ENCODE measurements around the gene PGBD1. TPM values are rescaled to one million over a fixed set of nuclear protein-coding genes. Genes with fewer than 3 reads are reported as not detected.
"Not testable (repeated sequence)": the region's sequence is repeated elsewhere in the genome, so short reads cannot be mapped to it uniquely, and the experiment has no call there.

PGBD1 gene
- total RNA-seq, 4 donors from 2014 or later = 0.64 to 2.3 (median 1.2) TPM

- TF ChIP-seq POLR2A (IDR thresholded peaks at IDR 0.05) (no peak), EP300 (IDR thresholded peaks at IDR 0.05) (no peak), POLR2AphosphoS5 (IDR thresholded peaks at IDR 0.05) (no peak)
- TF ChIP-seq, protein P1, sequence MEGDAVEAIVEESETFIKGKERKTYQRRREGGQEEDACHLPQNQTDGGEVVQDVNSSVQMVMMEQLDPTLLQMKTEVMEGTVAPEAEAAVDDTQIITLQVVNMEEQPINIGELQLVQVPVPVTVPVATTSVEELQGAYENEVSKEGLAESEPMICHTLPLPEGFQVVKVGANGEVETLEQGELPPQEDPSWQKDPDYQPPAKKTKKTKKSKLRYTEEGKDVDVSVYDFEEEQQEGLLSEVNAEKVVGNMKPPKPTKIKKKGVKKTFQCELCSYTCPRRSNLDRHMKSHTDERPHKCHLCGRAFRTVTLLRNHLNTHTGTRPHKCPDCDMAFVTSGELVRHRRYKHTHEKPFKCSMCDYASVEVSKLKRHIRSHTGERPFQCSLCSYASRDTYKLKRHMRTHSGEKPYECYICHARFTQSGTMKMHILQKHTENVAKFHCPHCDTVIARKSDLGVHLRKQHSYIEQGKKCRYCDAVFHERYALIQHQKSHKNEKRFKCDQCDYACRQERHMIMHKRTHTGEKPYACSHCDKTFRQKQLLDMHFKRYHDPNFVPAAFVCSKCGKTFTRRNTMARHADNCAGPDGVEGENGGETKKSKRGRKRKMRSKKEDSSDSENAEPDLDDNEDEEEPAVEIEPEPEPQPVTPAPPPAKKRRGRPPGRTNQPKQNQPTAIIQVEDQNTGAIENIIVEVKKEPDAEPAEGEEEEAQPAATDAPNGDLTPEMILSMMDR (IDR thresholded peaks at IDR 0.05) = no peak
- H3K27ac ChIP-seq = no peak overlapping the region
- no peak for DNase-seq (ENCODE audit: low spot score in 2 of 2)
- H3K4me3 ChIP-seq = no peak overlapping the region
- H3K27me3 ChIP-seq = no peaks in the 10 kb centered on the region
- 64% methylated on average over 3 of the region's 3 CpGs for WGBS
- H3K4me1 ChIP-seq = no peaks in the 10 kb centered on the region
- H3K9me3 ChIP-seq = no peaks in the 10 kb centered on the region
- H3K36me3 ChIP-seq = no peaks in the 10 kb centered on the region
Measured at GRCh38 chr6:28315628-28316027, 34.3 kb downstream of the PGBD1 start.

GRCh38 chr6:28317866-28318265, 36.5 kb downstream of the PGBD1 start:
- not testable (repeated sequence) for H3K9me3 ChIP-seq

GRCh38 chr6:28322661-28323060, 41.3 kb downstream of the PGBD1 start:
- 76% methylated on average over 3 of the region's 3 CpGs for WGBS
- Histone ChIP-seq H3K9me3 (peaks cover 13% of the 10 kb centered on the region), H3K27ac (no peak overlapping the region), H3K4me3 (no peak overlapping the region), H3K36me3 (peaks cover 32% of the 10 kb centered on the region), H3K4me1 (no peaks in the 10 kb centered on the region), H3K27me3 (no peaks in the 10 kb centered on the region)
- DNase-seq (ENCODE audit: low spot score in 2 of 2) = no peak
- TF ChIP-seq, protein P1 (IDR thresholded peaks at IDR 0.05) = no peak
- TF ChIP-seq POLR2AphosphoS5 (IDR thresholded peaks at IDR 0.05) = no peak

More at GRCh38 chr6:28317866-28318265, 36.5 kb downstream of the PGBD1 start:
- not testable (repeated sequence) for H3K27ac ChIP-seq; H3K36me3 ChIP-seq; DNase-seq (ENCODE audit: low spot score in 2 of 2); H3K4me1 ChIP-seq; H3K27me3 ChIP-seq; H3K4me3 ChIP-seq
- WGBS = 89% methylated on average over 8 of the region's 8 CpGs

DNA sequence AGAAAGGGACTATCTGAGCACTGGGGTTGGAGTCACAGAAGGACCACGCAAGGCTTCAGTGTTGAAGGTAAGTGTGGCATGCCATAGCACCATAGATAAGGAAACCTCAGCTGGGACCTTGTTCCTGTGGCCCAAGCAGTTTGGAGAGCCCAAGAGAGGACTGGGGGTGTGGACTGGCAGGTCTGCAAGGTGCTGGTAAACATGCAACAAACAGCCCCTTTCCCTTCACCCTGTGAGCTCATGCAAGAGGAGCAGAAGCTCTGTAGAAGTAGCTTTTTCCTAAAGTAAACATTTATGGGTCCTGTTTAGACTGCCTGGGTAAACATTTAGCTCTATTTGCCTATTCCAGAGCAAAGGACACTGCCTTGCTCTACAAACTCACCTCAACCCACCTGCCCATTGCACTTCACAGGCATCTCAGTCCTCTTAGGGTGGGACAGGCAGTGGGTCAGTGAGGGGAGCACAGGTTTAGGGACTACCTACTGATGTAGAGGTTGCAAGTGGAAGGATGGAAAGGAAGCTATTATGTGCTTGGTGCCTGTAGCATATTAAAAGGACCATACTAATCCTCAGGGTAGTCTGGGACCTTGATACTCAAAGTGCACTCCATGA, 42.5 kb downstream of the PGBD1 start:
- 95% methylated on average over 1 of the region's 1 CpG for WGBS
- Histone ChIP-seq H3K4me3 (no peak overlapping the region), H3K36me3 (peaks cover 34% of the 10 kb centered on the region), H3K9me3 (peaks cover 13% of the 10 kb centered on the region), H3K4me1 (no peaks in the 10 kb centered on the region), H3K27me3 (no peaks in the 10 kb centered on the region), H3K27ac (no peak overlapping the region)
- no peak for DNase-seq (ENCODE audit: low spot score in 2 of 2)
- TF ChIP-seq POLR2A (IDR thresholded peaks at IDR 0.05) (no peak), POLR2AphosphoS5 (IDR thresholded peaks at IDR 0.05) (no peak), EP300 (IDR thresholded peaks at IDR 0.05) (no peak)
- TF ChIP-seq, protein P1 (IDR thresholded peaks at IDR 0.05) = no peak

DNA sequence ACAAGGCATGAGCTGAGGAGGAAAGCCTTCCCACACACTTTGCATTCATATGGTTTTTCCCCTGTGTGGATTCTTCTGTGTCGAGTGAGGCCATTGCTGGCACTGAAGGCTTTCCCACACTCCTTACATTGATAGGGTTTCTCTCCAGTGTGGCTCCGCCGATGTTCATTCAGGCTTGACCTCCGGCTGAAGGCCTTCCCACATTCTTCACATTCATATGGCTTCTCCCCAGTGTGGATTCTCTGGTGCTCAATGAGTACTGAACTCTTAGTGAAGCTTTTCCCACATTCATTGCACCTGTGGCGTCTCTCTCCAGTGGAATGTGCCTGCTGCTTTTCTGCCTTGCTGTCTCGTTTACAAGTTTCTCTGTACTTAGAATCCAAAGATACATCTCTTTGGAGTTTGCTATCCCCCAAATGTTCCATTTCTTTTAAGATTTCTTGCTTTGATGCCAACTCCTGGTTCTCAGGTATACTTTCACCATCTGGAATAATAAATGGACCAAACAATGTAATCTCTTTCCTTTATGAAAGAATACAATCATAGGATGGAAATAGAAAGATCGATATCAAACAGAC, 45.1 kb downstream of the PGBD1 start:
- peaks cover 13% of the 10 kb centered on the region for H3K9me3 ChIP-seq
- no peak for DNase-seq (ENCODE audit: low spot score in 2 of 2)
- 94% methylated on average over 7 of the region's 7 CpGs for WGBS

More for the DNA sequence above, 45.1 kb downstream of the PGBD1 start:
- no peak overlapping the region for H3K4me3 ChIP-seq
- H3K27ac ChIP-seq = no peak overlapping the region
- TF ChIP-seq POLR2AphosphoS5 (IDR thresholded peaks at IDR 0.05) (no peak), POLR2A (IDR thresholded peaks at IDR 0.05) (no peak), EP300 (IDR thresholded peaks at IDR 0.05) (no peak)
- TF ChIP-seq, protein P1 (IDR thresholded peaks at IDR 0.05) = no peak
- no peaks in the 10 kb centered on the region for H3K27me3 ChIP-seq
- H3K4me1 ChIP-seq = no peaks in the 10 kb centered on the region
- H3K36me3 ChIP-seq = peaks cover 34% of the 10 kb centered on the region

All from suprapubic skin (tissue), 4 donors.